ENCODE data around the gene SRGN. TPM values are rescaled to one million over a fixed set of nuclear protein-coding genes. Genes with fewer than 3 reads are reported as not detected.

SRGN gene
- total RNA-seq, 2 experiments from 2014 or later: 279 to 292 TPM

DNA sequence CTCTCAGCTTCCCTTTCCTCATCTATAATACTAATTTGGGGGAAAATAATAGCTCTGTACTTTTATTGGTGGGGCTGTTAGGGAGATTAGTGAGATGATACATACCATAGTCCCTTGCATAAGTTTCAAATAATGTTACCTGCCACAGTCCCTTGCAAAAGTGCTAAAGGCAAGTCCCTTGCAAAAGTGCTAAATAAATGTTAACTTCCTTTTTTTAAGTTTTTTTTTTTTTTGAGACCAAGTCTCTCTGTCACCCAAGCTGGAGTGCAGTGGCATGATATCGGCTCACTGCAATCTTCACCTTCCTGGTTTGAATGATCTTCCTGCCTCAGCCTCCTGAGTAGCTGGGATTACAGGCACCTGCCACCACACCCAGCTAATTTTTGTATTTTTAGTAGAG, 43.4 kb upstream of the SRGN start:
- CTCF ChIA-PET: interaction anchor here (0.9 to 4.3 kb wide), 8 partner anchors 18 to 51 kb away, joined by 3 to 25 read pairs (median 7); partner anchors contain the start of gene SRGN

DNA sequence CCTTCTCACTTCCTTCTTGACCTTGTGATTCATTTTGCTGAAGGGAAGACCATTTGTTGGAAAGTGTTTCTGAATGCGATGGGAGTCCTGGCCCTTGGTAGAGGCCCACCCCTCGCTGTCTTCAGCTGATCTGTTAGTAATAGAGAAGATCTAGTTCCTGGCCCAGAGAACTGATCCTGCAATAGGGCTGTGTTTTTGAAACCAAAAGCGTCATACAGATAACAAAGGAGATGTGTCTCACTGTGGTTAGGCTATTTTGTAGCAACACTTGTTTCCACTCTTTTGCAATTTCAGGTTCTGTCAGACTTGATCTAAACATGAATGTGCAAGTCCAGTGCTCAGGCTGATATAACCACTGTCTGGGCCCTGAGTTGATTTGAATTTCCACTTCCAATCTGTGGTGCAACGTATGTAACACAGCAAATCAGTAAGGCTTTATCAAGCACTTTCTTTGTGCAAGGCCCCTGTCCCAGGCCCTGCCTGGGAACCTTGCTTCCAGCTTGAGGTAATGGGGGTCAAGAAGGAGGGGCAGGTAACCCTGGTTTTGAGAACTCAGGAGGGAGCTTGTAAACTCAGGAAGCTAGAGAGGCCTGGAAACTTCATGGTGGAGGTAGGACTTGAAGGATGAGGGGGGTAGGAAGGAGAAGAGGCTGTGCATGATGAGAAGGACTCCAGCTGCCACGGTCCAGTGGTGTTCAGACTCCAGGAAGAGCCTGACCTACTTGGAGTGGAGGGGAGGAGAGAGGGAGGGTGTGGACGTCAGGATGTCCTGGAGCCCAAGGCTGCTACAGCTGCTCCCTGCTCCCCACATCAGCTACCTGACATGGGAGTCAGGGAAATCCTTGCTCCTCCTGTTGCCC, 42.2 kb upstream of the SRGN start:
- peak; percentile 56 for DNase-seq
- peaks cover 40% of the 10 kb centered on the region for H3K4me1 Mint-ChIP-seq (ENCODE audit: low read depth)
- ATAC-seq: peak; percentile 75
- CTCF ChIA-PET: interaction anchor here (0.8 to 4.3 kb wide), 11 partner anchors 10 to 50 kb away, joined by 3 to 25 read pairs (median 6); partner anchors contain the start of gene SRGN
- H3K27me3 Mint-ChIP-seq: no peaks in the 10 kb centered on the region
- TF ChIP-seq, protein P1, sequence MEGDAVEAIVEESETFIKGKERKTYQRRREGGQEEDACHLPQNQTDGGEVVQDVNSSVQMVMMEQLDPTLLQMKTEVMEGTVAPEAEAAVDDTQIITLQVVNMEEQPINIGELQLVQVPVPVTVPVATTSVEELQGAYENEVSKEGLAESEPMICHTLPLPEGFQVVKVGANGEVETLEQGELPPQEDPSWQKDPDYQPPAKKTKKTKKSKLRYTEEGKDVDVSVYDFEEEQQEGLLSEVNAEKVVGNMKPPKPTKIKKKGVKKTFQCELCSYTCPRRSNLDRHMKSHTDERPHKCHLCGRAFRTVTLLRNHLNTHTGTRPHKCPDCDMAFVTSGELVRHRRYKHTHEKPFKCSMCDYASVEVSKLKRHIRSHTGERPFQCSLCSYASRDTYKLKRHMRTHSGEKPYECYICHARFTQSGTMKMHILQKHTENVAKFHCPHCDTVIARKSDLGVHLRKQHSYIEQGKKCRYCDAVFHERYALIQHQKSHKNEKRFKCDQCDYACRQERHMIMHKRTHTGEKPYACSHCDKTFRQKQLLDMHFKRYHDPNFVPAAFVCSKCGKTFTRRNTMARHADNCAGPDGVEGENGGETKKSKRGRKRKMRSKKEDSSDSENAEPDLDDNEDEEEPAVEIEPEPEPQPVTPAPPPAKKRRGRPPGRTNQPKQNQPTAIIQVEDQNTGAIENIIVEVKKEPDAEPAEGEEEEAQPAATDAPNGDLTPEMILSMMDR (IDR thresholded peaks at IDR 0.05): no peak
- H3K9me3 Mint-ChIP-seq: no peaks in the 10 kb centered on the region
- POLR2A ChIA-PET: interaction anchor here (0.6 to 6.9 kb wide), 12 partner anchors 10 to 178 kb away, joined by 3 to 77 read pairs (median 3); partner anchors contain the start of genes SRGN and SUPV3L1
- intact Hi-C loops (cut with micrococcal nuclease): loop anchor here (2.0 kb wide), 1 partner anchor 45 kb away; no protein-coding TSS in a partner anchor
- peak overlapping the region; percentile 94 for H3K27ac Mint-ChIP-seq
- no peaks in the 10 kb centered on the region for H3K36me3 Mint-ChIP-seq (ENCODE audit: low read depth)
- peak overlapping the region; percentile 42 for H3K4me3 Mint-ChIP-seq

More for the DNA sequence above, 43.4 kb upstream of the SRGN start:
- peaks cover 40% of the 10 kb centered on the region for H3K4me1 Mint-ChIP-seq (ENCODE audit: low read depth)
- H3K27me3 Mint-ChIP-seq: no peaks in the 10 kb centered on the region
- no peaks in the 10 kb centered on the region for H3K36me3 Mint-ChIP-seq (ENCODE audit: low read depth)
- ATAC-seq (no peak), DNase-seq (no peak)
- H3K4me3 Mint-ChIP-seq: peak overlapping the region; percentile 24
- TF ChIP-seq, protein P1 (IDR thresholded peaks at IDR 0.05): no peak
- POLR2A ChIA-PET: interaction anchor here (0.8 to 6.9 kb wide), 8 partner anchors 11 to 88 kb away, joined by 3 to 77 read pairs (median 3); partner anchors contain the start of genes DDX21 and SRGN
- peak overlapping the region; percentile 94 for H3K27ac Mint-ChIP-seq
- intact Hi-C loops (cut with micrococcal nuclease): loop anchor here (2.0 kb wide), 1 partner anchor 46 kb away; no protein-coding TSS in a partner anchor
- no peaks in the 10 kb centered on the region for H3K9me3 Mint-ChIP-seq

DNA sequence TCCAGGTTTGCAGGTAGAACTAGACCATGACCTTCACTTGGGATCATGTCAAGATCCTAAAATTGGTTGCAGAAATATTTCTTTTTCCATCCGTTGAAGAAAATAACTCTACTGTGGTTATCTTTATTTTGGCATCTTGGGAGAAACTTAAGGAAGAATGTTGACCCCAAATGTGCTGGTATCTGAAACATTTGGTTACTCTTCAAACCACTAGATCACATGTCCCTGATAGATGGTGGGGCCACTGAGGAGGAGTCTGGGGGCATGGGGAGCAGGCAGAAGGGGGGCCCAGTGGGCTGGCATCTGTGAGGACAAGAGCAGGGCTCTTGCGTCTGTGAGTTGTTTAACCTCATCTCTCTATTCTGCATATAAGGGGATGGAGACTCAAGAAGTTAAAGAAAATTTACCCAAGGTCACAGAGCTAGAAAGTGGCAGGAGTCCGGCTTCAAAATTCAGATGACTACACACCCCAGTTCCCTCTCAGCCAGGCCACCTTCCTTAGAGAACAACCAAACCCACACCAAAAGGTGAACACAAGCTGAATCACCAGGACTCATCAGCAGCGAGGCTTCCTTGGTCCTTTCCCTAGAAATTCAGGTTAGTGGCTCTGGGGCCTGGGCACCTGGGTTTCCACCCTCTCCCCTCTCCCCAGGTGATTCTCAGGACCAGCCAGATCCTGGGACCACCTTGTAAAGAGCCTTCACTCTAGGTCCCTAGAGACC, 40.6 kb upstream of the SRGN start:
- Mint-ChIP-seq H3K4me3 (no peak overlapping the region), H3K27me3 (no peaks in the 10 kb centered on the region), H3K27ac (peak overlapping the region; percentile 67), H3K4me1 (ENCODE audit: low read depth) (peaks cover 50% of the 10 kb centered on the region), H3K36me3 (ENCODE audit: low read depth) (no peaks in the 10 kb centered on the region), H3K9me3 (no peaks in the 10 kb centered on the region)
- ATAC-seq: no peak
- ChIA-PET CTCF (interaction anchor here (1.7 to 4.3 kb wide), 3 partner anchors 18 to 44 kb away, joined by 6 to 25 read pairs (median 6); no protein-coding TSS in a partner anchor), POLR2A (interaction anchor here (1.1 to 6.9 kb wide), 2 partner anchors 43 to 133 kb away, joined by 4 to 77 read pairs; partner anchors contain the start of genes SRGN and SUPV3L1)
- TF ChIP-seq, protein P1 (IDR thresholded peaks at IDR 0.05): no peak
- no peak for DNase-seq
- intact Hi-C loops (cut with micrococcal nuclease): no loop called here

DNA sequence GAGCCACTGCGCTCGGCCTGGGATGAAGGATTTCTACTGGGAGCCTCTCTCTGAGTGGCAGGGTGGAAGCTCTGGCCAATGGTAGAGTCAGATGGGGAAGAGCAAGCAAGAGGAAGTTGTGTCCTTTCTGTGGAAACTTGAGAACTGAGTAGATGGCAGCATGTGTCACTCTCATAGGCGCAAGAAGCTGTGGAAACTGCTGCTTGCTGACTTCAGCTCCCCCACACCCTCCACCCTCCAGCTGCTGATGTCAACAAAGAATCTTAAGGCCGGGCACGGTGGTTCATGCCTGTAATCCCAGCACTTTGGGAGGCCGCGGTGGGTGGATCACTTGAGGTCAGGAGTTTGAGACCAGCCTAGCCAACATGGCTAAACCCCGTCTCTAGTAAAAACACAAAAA, 39.8 kb upstream of the SRGN start:
- Mint-ChIP-seq H3K27ac (peak overlapping the region; percentile 67), H3K9me3 (no peaks in the 10 kb centered on the region), H3K4me1 (ENCODE audit: low read depth) (peaks cover 55% of the 10 kb centered on the region), H3K4me3 (no peak overlapping the region), H3K27me3 (no peaks in the 10 kb centered on the region), H3K36me3 (ENCODE audit: low read depth) (no peaks in the 10 kb centered on the region)
- CTCF ChIA-PET: interaction anchor here (1.7 to 2.4 kb wide), 2 partner anchors 17 to 43 kb away, joined by 6 read pairs; no protein-coding TSS in a partner anchor
- TF ChIP-seq, protein P1 (IDR thresholded peaks at IDR 0.05): no peak
- POLR2A ChIA-PET: interaction anchor here (6.9 kb wide), 1 partner anchor 43 kb away, joined by 77 read pairs; the partner anchor contains the start of gene SRGN
- ATAC-seq (peak; percentile 54), DNase-seq (peak; percentile 69)
- intact Hi-C loops (cut with micrococcal nuclease): no loop called here
